ENCODE results near the gene MCM9.
"Not testable (repeated sequence)": the region's sequence is repeated elsewhere in the genome, so short reads cannot be mapped to it uniquely, and the experiment has no call there.

Gene MCM9

GRCh38 chr6:118881440-118882313 lies 53.3 kb downstream of the MCM9 start:
- no peaks in the 10 kb centered on the region for H3K36me3 ChIP-seq (ENCODE audit: insufficient read depth, low read length)
- no peaks in the 10 kb centered on the region for H3K4me1 ChIP-seq (ENCODE audit: insufficient read depth, low read length)
- no peak overlapping the region for H3K4me3 ChIP-seq (ENCODE audit: low read length)
- no peaks in the 10 kb centered on the region for H3K27me3 ChIP-seq (ENCODE audit: insufficient read depth, low read length)
- H3K9me3 ChIP-seq (ENCODE audit: low read length) = no peaks in the 10 kb centered on the region
- no peak overlapping the region for H2AFZ ChIP-seq (ENCODE audit: low read depth, low read length)

- H3K4me3 ChIP-seq (ENCODE audit: low read length) = no peak overlapping the region
- no peaks in the 10 kb centered on the region for H3K4me1 ChIP-seq (ENCODE audit: insufficient read depth, low read length)
- no peak overlapping the region for H2AFZ ChIP-seq (ENCODE audit: low read depth, low read length)
- no peaks in the 10 kb centered on the region for H3K27me3 ChIP-seq (ENCODE audit: insufficient read depth, low read length)
- no peaks in the 10 kb centered on the region for H3K9me3 ChIP-seq (ENCODE audit: low read length)
- H3K36me3 ChIP-seq (ENCODE audit: insufficient read depth, low read length) = peaks cover 2% of the 10 kb centered on the region
Observed at GRCh38 chr6:118877806-118878205, 57.2 kb downstream of the MCM9 start.

GRCh38 chr6:118876814-118877213 lies 58.1 kb downstream of the MCM9 start:
- H3K4me3 ChIP-seq (ENCODE audit: low read length) = no peak overlapping the region
- peaks cover 2% of the 10 kb centered on the region for H3K36me3 ChIP-seq (ENCODE audit: insufficient read depth, low read length)
- no peaks in the 10 kb centered on the region for H3K9me3 ChIP-seq (ENCODE audit: low read length)

GRCh38 chr6:118876198-118876597 lies 58.8 kb downstream of the MCM9 start:
- no peak overlapping the region for H3K4me3 ChIP-seq (ENCODE audit: low read length)
- H3K36me3 ChIP-seq (ENCODE audit: insufficient read depth, low read length) = peaks cover 2% of the 10 kb centered on the region
- no peaks in the 10 kb centered on the region for H3K9me3 ChIP-seq (ENCODE audit: low read length)
- H2AFZ ChIP-seq (ENCODE audit: low read depth, low read length) = no peak overlapping the region
- H3K4me1 ChIP-seq (ENCODE audit: insufficient read depth, low read length) = no peaks in the 10 kb centered on the region
- H3K27me3 ChIP-seq (ENCODE audit: insufficient read depth, low read length) = no peaks in the 10 kb centered on the region

More at GRCh38 chr6:118876814-118877213, 58.1 kb downstream of the MCM9 start:
- H3K4me1 ChIP-seq (ENCODE audit: insufficient read depth, low read length) = no peaks in the 10 kb centered on the region
- H2AFZ ChIP-seq (ENCODE audit: low read depth, low read length) = no peak overlapping the region
- H3K27me3 ChIP-seq (ENCODE audit: insufficient read depth, low read length) = no peaks in the 10 kb centered on the region

GRCh38 chr6:118875672-118876071 lies 59.3 kb downstream of the MCM9 start:
- Histone ChIP-seq H3K36me3 (ENCODE audit: insufficient read depth, low read length) (peaks cover 2% of the 10 kb centered on the region), H3K9me3 (ENCODE audit: low read length) (no peaks in the 10 kb centered on the region), H3K4me3 (ENCODE audit: low read length) (no peak overlapping the region), H3K4me1 (ENCODE audit: insufficient read depth, low read length) (no peaks in the 10 kb centered on the region), H2AFZ (ENCODE audit: low read depth, low read length) (no peak overlapping the region), H3K27me3 (ENCODE audit: insufficient read depth, low read length) (no peaks in the 10 kb centered on the region)

- H3K4me1 ChIP-seq (ENCODE audit: insufficient read depth, low read length) = no peaks in the 10 kb centered on the region
- H3K9me3 ChIP-seq (ENCODE audit: low read length) = no peaks in the 10 kb centered on the region
- no peaks in the 10 kb centered on the region for H3K27me3 ChIP-seq (ENCODE audit: insufficient read depth, low read length)
- peaks cover 2% of the 10 kb centered on the region for H3K36me3 ChIP-seq (ENCODE audit: insufficient read depth, low read length)
- no peak overlapping the region for H3K4me3 ChIP-seq (ENCODE audit: low read length)
- H2AFZ ChIP-seq (ENCODE audit: low read depth, low read length) = no peak overlapping the region
Observed at GRCh38 chr6:118873239-118873638, 61.7 kb downstream of the MCM9 start.

- H3K27me3 ChIP-seq (ENCODE audit: insufficient read depth, low read length) = no peaks in the 10 kb centered on the region
- H2AFZ ChIP-seq (ENCODE audit: low read depth, low read length) = no peak overlapping the region
- H3K4me3 ChIP-seq (ENCODE audit: low read length) = no peak overlapping the region
- H3K36me3 ChIP-seq (ENCODE audit: insufficient read depth, low read length) = peaks cover 2% of the 10 kb centered on the region
- no peaks in the 10 kb centered on the region for H3K9me3 ChIP-seq (ENCODE audit: low read length)
- no peaks in the 10 kb centered on the region for H3K4me1 ChIP-seq (ENCODE audit: insufficient read depth, low read length)
Observed at GRCh38 chr6:118872726-118873125, 62.2 kb downstream of the MCM9 start.

GRCh38 chr6:118872318-118872717 lies 62.6 kb downstream of the MCM9 start:
- H2AFZ ChIP-seq (ENCODE audit: low read depth, low read length) = no peak overlapping the region
- H3K27me3 ChIP-seq (ENCODE audit: insufficient read depth, low read length) = no peaks in the 10 kb centered on the region
- H3K4me1 ChIP-seq (ENCODE audit: insufficient read depth, low read length) = no peaks in the 10 kb centered on the region
- H3K36me3 ChIP-seq (ENCODE audit: insufficient read depth, low read length) = peaks cover 2% of the 10 kb centered on the region
- H3K9me3 ChIP-seq (ENCODE audit: low read length) = no peaks in the 10 kb centered on the region
- H3K4me3 ChIP-seq (ENCODE audit: low read length) = no peak overlapping the region

GRCh38 chr6:118871331-118871730 lies 63.6 kb downstream of the MCM9 start:
- H3K9me3 ChIP-seq (ENCODE audit: low read length) = peaks cover 2% of the 10 kb centered on the region
- H3K27me3 ChIP-seq (ENCODE audit: insufficient read depth, low read length) = no peaks in the 10 kb centered on the region
- H3K36me3 ChIP-seq (ENCODE audit: insufficient read depth, low read length) = peaks cover 2% of the 10 kb centered on the region
- no peak overlapping the region for H2AFZ ChIP-seq (ENCODE audit: low read depth, low read length)
- no peaks in the 10 kb centered on the region for H3K4me1 ChIP-seq (ENCODE audit: insufficient read depth, low read length)
- H3K4me3 ChIP-seq (ENCODE audit: low read length) = no peak overlapping the region

GRCh38 chr6:118869894-118870589 lies 64.9 kb downstream of the MCM9 start:
- Histone ChIP-seq H3K4me3 (ENCODE audit: low read length) (no peak overlapping the region), H3K9me3 (ENCODE audit: low read length) (peaks cover 2% of the 10 kb centered on the region), H3K4me1 (ENCODE audit: insufficient read depth, low read length) (no peaks in the 10 kb centered on the region), H3K27me3 (ENCODE audit: insufficient read depth, low read length) (no peaks in the 10 kb centered on the region), H2AFZ (ENCODE audit: low read depth, low read length) (no peak overlapping the region), H3K36me3 (ENCODE audit: insufficient read depth, low read length) (no peaks in the 10 kb centered on the region)

- no peaks in the 10 kb centered on the region for H3K4me1 ChIP-seq (ENCODE audit: insufficient read depth, low read length)
- H3K36me3 ChIP-seq (ENCODE audit: insufficient read depth, low read length) = no peaks in the 10 kb centered on the region
- H2AFZ ChIP-seq (ENCODE audit: low read depth, low read length) = no peak overlapping the region
- H3K27me3 ChIP-seq (ENCODE audit: insufficient read depth, low read length) = no peaks in the 10 kb centered on the region
- H3K9me3 ChIP-seq (ENCODE audit: low read length) = peaks cover 2% of the 10 kb centered on the region
- H3K4me3 ChIP-seq (ENCODE audit: low read length) = no peak overlapping the region
Observed at GRCh38 chr6:118869350-118869749, 65.6 kb downstream of the MCM9 start.

- H2AFZ ChIP-seq (ENCODE audit: low read depth, low read length); H3K4me1 ChIP-seq (ENCODE audit: insufficient read depth, low read length); H3K36me3 ChIP-seq (ENCODE audit: insufficient read depth, low read length); H3K9me3 ChIP-seq (ENCODE audit: low read length); H3K27me3 ChIP-seq (ENCODE audit: insufficient read depth, low read length); H3K4me3 ChIP-seq (ENCODE audit: low read length): not testable (repeated sequence)
Observed at GRCh38 chr6:118868901-118869300, 66.1 kb downstream of the MCM9 start.

GRCh38 chr6:118867181-118867580 lies 67.8 kb downstream of the MCM9 start:
- H3K4me1 ChIP-seq (ENCODE audit: insufficient read depth, low read length) = no peaks in the 10 kb centered on the region
- H3K36me3 ChIP-seq (ENCODE audit: insufficient read depth, low read length) = no peaks in the 10 kb centered on the region
- no peaks in the 10 kb centered on the region for H3K27me3 ChIP-seq (ENCODE audit: insufficient read depth, low read length)
- no peak overlapping the region for H3K4me3 ChIP-seq (ENCODE audit: low read length)
- no peak overlapping the region for H2AFZ ChIP-seq (ENCODE audit: low read depth, low read length)
- H3K9me3 ChIP-seq (ENCODE audit: low read length) = peaks cover 6% of the 10 kb centered on the region

Data from neuron (in vitro differentiated cells).